Hematopoietic multipotent progenitor cell treated with erythropoietin and hydrocortisone succinate and interleukin-3 and kit ligand, for 6 days (in vitro differentiated cells): ENCODE measurements around the gene SLC47A2.

Source experiments
- DNase-seq: peaks from one replicate; pipeline ENCODE4 v3.0.0-alpha.2; 2015

SLC47A2 gene

GRCh38 chr17:19642373-19642893, 74.0 kb downstream of the SLC47A2 start:
- no peak for DNase-seq

- no peak for DNase-seq
Observed at GRCh38 chr17:19641687-19642372, 74.6 kb downstream of the SLC47A2 start.

- DNase-seq = no peak
Observed at GRCh38 chr17:19631905-19632304, 84.5 kb downstream of the SLC47A2 start.

GRCh38 chr17:19630661-19631060, 85.7 kb downstream of the SLC47A2 start:
- no peak for DNase-seq

- DNase-seq = no peak
Observed at GRCh38 chr17:19630035-19630434, 86.3 kb downstream of the SLC47A2 start.

- no peak for DNase-seq
Observed at GRCh38 chr17:19629449-19629848, 86.9 kb downstream of the SLC47A2 start.
